SK-N-SH treated with all-trans-retinoic acid at 6 μM for 48 hours (cell line): ENCODE data around the gene CDKN1A.

Source experiments
- ATAC-seq: fragments of 200-7000 bp; cut with Tn5 transposase; 3 replicates; pipeline ENCODE4 v1.9.1; 2020; ENCODE audit warnings: mild to moderate bottlenecking, moderate library complexity
- ARNTL ChIP-seq: fragments of 450-650 bp; formaldehyde crosslinking; IDR thresholded peaks from 2 replicates; pipeline ENCODE4 v1.5.0; 2020; ENCODE audit warnings: low read depth, mild to moderate bottlenecking, moderate library complexity, borderline replicate concordance
- CSDC2 ChIP-seq: fragments of 250-450 bp; sonication (Bioruptor Pico); IDR thresholded peaks from 2 replicates; pipeline ENCODE4 v1.5.0; 2020; ENCODE audit warnings: mild to moderate bottlenecking, moderate library complexity
- ESRRG ChIP-seq: fragments of 250-450 bp; sonication (Bioruptor Pico); IDR thresholded peaks from 2 replicates; pipeline ENCODE4 v1.6.1; 2021; ENCODE audit warnings: mild to moderate bottlenecking
- GLIS3 ChIP-seq: fragments of 250-450 bp; sonication (Bioruptor Pico); IDR thresholded peaks from 2 replicates; pipeline ENCODE4 v1.5.0; 2020; ENCODE audit warnings: mild to moderate bottlenecking, moderate library complexity
- ISL1 ChIP-seq: fragments of 250-450 bp; sonication (Bioruptor Pico); IDR thresholded peaks from 2 replicates; pipeline ENCODE4 v2.1.2; 2022; ENCODE audit warnings: mild to moderate bottlenecking, moderate library complexity
- OSR1 ChIP-seq: fragments of 250-450 bp; sonication (Bioruptor Pico); IDR thresholded peaks from 2 replicates; pipeline ENCODE4 v1.8.0; 2022; ENCODE audit warnings: moderate library complexity, mild to moderate bottlenecking, inconsistent platforms
- PATZ1 ChIP-seq: fragments of 250-450 bp; sonication (Bioruptor Pico); IDR thresholded peaks from 2 replicates; pipeline ENCODE4 v1.8.0; 2020; ENCODE audit warnings: mild to moderate bottlenecking, moderate library complexity, borderline replicate concordance
- RARB ChIP-seq: fragments of 250-450 bp; sonication (Bioruptor Pico); IDR thresholded peaks from 2 replicates; pipeline ENCODE4 v1.8.0; 2021; ENCODE audit warnings: mild to moderate bottlenecking, moderate library complexity
- TCF4 ChIP-seq: fragments of 250-450 bp; sonication (Bioruptor Pico); IDR thresholded peaks from 2 replicates; pipeline ENCODE4 v1.8.0; 2021; ENCODE audit warnings: mild to moderate bottlenecking, moderate library complexity, borderline replicate concordance
- TOX ChIP-seq: fragments of 250-450 bp; sonication (Bioruptor Pico); IDR thresholded peaks from 2 replicates; pipeline ENCODE4 v1.8.0; 2021; ENCODE audit warnings: mild to moderate bottlenecking, moderate library complexity, borderline replicate concordance
- TSHZ2 ChIP-seq: fragments of 250-450 bp; sonication (Bioruptor Pico); IDR thresholded peaks from 2 replicates; pipeline ENCODE4 v1.5.0; 2020; ENCODE audit warnings: mild to moderate bottlenecking, moderate library complexity
- ZC3H10 ChIP-seq: fragments of 250-450 bp; sonication (Bioruptor Pico); IDR thresholded peaks from 2 replicates; pipeline ENCODE4 v1.5.1; 2021; ENCODE audit warnings: mild to moderate bottlenecking, moderate library complexity
- ZFP30 ChIP-seq: fragments of 450-650 bp; formaldehyde crosslinking; IDR thresholded peaks from 2 replicates; pipeline ENCODE4 v1.5.0; 2022; ENCODE audit warnings: mild to moderate bottlenecking, moderate library complexity
- ZNF70 ChIP-seq: fragments of 450-650 bp; formaldehyde crosslinking; IDR thresholded peaks from 2 replicates; pipeline ENCODE4 v1.5.0; 2020; ENCODE audit warnings: mild to moderate bottlenecking, moderate library complexity
- ZNF8 ChIP-seq: fragments of 450-650 bp; formaldehyde crosslinking; IDR thresholded peaks from 2 replicates; pipeline ENCODE4 v1.5.0; 2020; ENCODE audit warnings: mild to moderate bottlenecking, moderate library complexity
- TF ChIP-seq, protein P1 (sequence below): fragments of 250-450 bp; sonication (Bioruptor Pico); IDR thresholded peaks from 2 replicates; pipeline ENCODE4 v1.5.1; 2021; ENCODE audit warnings: mild to moderate bottlenecking, moderate library complexity
- TF ChIP-seq, protein P2 (sequence below): fragments of 250-450 bp; sonication (Bioruptor Pico); IDR thresholded peaks from 2 replicates; pipeline ENCODE4 v1.5.1; 2020; ENCODE audit warnings: low read depth, mild to moderate bottlenecking, moderate library complexity
- TF ChIP-seq, protein P3 (sequence below): fragments of 250-450 bp; sonication (Bioruptor Pico); IDR thresholded peaks from 2 replicates; pipeline ENCODE4 v1.8.0; 2021; ENCODE audit warnings: low read depth, mild to moderate bottlenecking, moderate library complexity, borderline replicate concordance

Gene CDKN1A

GRCh38 chr6:36701401-36701991, 23.0 kb downstream of the CDKN1A start:
- no peak for TF ChIP-seq ZNF70 (CRISPR knock-in tag)
- TF ChIP-seq CSDC2 (CRISPR knock-in tag): no peak
- TF ChIP-seq, protein P1, sequence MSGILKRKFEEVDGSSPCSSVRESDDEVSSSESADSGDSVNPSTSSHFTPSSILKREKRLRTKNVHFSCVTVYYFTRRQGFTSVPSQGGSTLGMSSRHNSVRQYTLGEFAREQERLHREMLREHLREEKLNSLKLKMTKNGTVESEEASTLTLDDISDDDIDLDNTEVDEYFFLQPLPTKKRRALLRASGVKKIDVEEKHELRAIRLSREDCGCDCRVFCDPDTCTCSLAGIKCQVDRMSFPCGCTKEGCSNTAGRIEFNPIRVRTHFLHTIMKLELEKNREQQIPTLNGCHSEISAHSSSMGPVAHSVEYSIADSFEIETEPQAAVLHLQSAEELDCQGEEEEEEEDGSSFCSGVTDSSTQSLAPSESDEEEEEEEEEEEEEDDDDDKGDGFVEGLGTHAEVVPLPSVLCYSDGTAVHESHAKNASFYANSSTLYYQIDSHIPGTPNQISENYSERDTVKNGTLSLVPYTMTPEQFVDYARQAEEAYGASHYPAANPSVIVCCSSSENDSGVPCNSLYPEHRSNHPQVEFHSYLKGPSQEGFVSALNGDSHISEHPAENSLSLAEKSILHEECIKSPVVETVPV (CRISPR knock-in tag): no peak
- no peak for TF ChIP-seq TOX
- no peak for TF ChIP-seq PATZ1 (CRISPR knock-in tag)
- TF ChIP-seq ESRRG (CRISPR knock-in tag): no peak
- no peak for TF ChIP-seq TSHZ2 (CRISPR knock-in tag)
- TF ChIP-seq, protein P2, sequence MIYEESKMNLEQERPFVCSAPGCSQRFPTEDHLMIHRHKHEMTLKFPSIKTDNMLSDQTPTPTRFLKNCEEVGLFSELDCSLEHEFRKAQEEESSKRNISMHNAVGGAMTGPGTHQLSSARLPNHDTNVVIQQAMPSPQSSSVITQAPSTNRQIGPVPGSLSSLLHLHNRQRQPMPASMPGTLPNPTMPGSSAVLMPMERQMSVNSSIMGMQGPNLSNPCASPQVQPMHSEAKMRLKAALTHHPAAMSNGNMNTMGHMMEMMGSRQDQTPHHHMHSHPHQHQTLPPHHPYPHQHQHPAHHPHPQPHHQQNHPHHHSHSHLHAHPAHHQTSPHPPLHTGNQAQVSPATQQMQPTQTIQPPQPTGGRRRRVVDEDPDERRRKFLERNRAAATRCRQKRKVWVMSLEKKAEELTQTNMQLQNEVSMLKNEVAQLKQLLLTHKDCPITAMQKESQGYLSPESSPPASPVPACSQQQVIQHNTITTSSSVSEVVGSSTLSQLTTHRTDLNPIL (CRISPR knock-in tag): no peak
- TF ChIP-seq, protein P3, sequence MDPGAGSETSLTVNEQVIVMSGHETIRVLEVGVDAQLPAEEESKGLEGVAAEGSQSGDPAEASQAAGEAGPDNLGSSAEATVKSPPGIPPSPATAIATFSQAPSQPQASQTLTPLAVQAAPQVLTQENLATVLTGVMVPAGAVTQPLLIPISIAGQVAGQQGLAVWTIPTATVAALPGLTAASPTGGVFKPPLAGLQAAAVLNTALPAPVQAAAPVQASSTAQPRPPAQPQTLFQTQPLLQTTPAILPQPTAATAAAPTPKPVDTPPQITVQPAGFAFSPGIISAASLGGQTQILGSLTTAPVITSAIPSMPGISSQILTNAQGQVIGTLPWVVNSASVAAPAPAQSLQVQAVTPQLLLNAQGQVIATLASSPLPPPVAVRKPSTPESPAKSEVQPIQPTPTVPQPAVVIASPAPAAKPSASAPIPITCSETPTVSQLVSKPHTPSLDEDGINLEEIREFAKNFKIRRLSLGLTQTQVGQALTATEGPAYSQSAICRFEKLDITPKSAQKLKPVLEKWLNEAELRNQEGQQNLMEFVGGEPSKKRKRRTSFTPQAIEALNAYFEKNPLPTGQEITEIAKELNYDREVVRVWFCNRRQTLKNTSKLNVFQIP (CRISPR knock-in tag): no peak
- TF ChIP-seq ARNTL: no peak
- TF ChIP-seq ISL1 (CRISPR knock-in tag): no peak
- no peak for TF ChIP-seq GLIS3 (CRISPR knock-in tag)
- TF ChIP-seq ZC3H10 (CRISPR knock-in tag): no peak
- TF ChIP-seq TCF4 (CRISPR knock-in tag): no peak

GRCh38 chr6:36702656-36703055, 24.1 kb downstream of the CDKN1A start:
- TF ChIP-seq ZFP30 (no peak), OSR1 (CRISPR knock-in tag) (no peak), ZNF8 (CRISPR knock-in tag) (no peak), RARB (CRISPR knock-in tag) (no peak), TSHZ2 (CRISPR knock-in tag) (no peak)
- ATAC-seq: no peak

More at GRCh38 chr6:36701401-36701991, 23.0 kb downstream of the CDKN1A start:
- peak; percentile 63 for ATAC-seq
